SK-N-DZ (cell line): Measurements from ENCODE around the gene SPATC1L.

Experiments
- DNase-seq: peaks from one replicate; pipeline ENCODE4 v3.0.0-alpha.2; 2015; ENCODE audit warnings: low spot score

SPATC1L gene

DNA sequence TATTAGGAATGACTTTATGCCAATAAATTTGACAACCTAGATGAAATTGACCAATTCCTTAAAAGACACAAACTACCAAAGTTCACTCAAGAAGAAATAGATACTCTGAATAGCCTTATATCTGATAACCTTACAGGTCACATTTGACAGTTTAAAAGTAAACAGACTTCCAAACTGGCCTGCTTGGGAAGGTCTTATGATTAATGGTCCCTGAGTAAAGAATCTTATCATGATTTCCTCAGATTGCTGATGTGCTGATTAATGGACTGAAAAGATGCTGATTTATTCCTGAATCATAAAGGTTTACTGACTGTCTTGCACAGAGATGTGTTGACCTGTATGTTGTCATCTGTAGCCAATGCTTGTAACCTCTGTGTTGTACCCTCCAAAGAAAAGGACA, 19.2 kb downstream of the SPATC1L start:
- DNase-seq, result no peak

DNA sequence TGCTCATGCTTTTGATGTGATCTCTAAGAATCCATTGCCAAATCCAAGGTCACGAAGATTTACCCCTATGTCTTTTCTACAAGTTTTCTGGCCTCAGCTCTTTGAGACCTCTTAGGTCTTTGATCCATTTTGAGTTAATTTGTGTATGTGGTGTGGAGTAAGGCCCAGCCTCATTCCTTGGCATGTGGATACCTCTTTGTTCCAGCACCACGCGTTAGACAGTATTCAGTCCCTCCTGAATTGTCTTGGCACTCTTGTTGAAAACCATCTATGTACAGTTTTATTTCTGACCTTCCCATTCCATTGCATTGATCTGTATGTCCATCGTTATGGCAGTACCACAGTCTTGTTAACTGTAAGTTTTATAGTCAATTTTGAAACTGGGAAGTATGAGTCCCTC, 20.9 kb downstream of the SPATC1L start:
- DNase-seq, result no peak

DNA sequence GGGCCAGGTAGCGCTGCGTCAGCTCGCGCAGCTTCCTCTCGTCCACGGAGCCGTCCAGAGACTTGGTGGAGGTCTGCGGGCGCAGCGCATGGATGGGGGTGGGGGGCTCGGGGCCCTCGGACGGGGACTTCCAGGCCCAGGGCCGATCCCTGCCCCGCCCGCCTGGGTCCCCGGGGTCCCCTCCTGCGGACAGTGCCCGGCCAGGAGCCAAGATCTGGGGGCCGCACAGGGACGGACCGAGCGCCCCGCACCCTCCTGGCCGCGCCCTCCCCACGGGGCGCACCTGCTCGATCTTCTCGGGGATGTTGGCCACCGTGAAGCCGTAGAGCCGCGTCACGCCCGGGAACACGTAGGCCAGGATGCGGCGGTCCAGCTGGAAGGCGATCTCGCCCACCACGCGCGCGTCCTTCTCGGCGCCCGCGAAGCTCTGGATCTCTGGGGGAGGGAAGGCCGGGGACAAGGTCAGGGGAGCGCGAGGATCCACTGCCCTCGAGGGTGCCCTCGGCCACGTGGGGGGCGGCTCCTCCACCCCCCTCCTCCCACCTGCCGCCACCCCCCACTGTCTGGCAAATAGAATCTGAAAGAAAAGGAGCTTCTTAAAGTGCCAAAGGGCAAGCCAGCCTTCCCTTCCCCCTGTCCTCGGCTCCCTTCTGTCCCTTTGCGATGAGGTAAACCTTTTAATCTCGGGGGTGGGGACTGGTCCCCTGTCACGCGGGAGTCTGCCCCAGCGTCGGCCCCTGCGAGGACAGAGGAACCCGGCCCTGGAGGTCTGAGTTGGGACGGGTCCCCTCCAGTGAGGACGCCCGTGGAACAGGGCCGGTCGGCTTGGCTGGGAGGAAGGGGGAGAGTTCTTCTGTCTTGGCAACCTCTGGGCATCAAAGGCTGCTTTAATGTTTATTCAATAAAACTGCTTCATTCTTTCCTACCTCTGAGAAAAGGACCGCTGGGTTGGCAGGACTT, 22.3 kb downstream of the SPATC1L start:
- DNase-seq, result no peak

DNA sequence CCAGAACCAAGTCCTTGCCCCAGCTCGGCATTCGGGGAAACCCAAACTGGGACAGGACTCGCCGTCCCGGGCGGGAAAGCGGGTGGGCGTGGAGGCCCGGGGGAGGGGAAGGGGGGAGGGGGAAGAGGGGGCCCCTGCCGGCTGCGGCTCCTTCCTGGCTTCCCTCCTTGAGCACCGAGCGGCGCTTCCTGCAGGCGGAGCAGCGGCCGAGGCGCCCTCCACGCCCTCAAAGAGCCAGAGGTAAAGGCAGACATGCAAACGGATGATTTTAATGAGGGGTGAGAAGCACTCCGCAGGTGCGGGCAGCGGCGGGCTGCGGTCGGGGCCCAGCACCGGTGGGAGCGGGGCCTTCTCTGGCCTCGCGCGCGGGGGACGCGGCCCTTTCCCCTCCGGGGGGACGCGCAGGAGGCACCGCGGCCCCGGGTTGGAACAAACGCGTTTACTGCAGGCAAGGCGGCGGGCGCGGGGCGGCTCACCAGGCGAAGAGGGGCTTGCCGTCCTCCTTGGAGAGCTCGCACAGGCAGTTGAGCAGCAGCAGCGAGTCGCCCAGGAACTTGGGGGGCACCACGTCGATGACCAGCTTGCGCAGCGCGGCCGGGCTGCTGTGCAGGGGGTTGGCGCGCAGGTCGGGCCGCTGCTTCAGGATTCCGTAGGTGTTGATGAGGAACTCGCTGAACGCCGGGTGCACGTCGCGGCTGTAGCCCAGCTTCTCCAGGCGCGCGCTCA, 23.2 kb downstream of the SPATC1L start:
- no peak for DNase-seq

DNA sequence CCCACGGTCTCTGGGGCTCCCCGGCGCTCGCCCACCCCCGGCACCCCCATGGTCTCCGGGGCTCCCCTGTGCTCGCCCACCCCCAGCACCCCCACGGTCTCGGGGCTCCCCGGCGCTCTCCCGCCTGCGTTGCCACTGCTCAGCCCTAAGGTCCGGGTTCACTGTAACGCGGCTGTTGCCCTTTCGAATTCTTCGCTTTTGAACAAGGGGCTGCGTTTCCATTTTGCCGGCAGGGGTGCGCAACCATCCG, 23.7 kb downstream of the SPATC1L start:
- DNase-seq, result no peak

DNA sequence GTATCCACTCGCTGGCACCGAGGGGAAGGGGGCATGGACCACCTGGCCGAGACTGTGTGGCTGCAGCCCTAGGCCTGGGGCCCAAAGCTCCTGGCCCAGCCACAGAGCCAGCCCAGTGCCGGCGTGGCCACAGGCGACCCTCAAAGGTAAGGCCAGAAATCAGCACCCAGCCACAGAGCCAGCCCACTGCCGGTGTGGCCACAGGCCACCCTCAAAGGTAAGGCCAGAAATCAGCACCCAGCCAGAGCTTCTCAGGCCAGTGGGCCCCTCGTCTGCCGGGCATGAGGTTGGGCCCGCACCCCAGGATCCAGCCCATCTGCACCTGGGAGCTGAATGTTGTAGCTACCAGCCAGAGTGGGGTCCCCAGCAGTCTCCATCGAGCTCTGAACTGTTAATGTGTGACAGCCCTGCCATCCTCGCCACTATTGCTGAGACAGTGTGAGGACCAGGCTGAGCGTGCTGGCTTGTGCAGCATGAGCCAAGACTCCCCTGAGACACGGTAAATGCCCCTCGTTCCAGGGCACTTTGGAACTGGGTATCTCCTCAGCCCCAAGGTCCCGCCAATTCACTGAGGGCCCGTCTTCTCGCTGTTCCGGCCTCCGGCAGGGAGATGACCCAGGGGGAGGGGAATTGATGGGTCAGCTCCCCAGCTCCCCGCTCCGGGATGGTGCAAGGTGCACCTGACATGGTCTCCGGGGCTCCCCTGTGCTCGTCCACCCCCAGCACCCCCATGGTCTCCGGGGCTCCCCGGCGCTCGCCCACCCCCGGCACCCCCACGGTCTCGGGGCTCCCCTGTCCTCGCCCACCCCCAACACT, 24.2 kb downstream of the SPATC1L start:
- no peak for DNase-seq

DNA sequence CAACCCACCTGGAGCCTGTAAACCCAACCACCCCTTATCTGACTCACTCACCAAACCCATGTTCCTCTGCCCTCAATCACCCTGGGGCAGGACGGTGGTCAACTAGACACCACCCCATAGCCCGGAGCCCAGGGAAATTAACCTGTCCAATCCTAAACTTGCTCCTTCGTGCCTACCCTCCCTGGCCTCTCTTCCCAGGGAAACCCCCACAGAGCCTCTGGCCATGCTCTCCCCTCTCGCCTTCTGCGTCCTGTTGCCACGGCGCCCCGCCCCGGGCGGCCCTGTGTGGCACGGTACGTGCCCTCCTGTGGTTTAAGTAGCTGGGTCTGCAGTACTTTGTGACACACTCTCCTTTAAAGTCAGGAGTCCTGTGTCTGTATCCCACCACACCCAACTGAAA, 24.9 kb downstream of the SPATC1L start:
- DNase-seq, result no peak

DNA sequence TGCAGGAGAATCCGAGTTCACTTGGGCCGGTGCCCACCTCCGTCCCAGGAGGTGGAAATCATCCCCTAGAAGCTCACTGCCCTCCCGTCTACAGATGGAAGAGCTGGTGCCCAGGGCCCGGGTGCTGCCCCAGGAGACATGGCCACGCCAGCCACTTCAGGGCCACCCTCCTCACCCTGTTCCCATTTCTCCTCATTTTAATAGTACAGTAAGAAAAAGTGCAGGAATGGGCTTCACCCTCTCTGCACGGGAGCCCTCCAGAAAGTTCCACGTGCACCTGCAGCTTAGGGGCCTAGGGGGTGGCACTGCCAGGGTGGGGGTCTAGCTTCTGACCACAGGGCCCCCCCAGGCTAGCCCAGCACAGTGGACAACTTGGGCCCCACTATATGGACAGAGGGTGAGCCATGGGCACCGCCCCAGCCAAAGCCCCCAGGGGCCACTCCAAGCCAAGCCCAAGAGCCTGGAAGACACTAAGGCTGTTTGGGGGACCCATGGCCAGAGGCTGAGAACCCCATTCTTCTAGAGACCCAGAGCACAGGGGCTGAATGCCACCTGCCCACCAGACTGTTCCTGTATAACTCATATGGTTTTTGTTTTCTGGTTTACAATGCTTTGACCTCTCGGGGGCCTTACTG, 25.5 kb downstream of the SPATC1L start:
- DNase-seq, result no peak

DNA sequence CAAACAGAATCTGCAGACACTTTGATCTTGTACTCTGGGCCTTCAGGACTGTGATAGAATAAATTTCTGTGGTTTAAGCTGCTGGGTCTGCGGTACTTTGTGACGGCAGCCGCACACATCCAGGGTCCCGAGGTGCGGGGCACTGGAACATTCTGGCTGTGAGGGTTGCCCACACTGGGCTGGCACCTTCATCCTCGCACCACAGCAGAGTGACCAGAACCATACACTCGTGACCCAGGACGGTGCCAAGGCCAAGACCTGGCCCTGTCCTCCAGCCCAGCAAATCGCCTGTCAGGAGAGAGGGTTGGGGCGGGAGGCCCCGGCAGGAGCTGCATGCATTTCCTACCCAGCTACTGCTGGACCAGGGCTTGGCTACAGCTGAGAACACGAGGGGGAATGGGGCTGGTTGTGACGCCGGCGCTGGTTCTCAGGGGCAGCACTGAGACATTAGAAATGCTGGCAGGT, 26.2 kb downstream of the SPATC1L start:
- no peak for DNase-seq

DNA sequence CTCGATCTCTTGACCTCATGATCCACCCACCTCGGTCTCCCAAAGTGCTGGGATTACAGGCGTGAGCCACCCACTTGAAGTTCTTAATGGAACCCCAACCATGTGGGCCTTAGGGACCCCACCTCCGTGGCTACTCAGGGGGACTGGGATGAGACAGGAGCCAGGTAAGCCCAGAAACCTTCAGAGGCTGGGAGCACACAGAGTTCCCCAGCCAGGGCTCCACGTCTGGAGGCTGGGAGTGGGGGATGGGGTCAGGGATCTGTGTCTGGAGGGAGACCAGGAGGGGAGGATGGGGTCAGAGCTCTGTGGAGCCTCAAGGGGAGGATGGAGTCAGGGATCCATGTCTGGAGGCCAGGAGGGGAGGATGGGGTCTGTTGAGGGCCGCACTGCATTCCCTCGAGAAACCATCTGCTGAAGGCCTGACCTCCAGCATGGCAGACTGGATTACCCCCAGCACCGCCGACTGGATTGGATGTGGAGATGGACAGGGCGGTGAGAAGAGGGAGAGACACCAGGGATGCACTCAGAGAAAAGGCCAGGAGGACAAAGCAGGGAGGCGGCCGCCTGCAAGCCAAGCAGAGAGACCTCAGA, 26.8 kb downstream of the SPATC1L start:
- DNase-seq, result no peak

DNA sequence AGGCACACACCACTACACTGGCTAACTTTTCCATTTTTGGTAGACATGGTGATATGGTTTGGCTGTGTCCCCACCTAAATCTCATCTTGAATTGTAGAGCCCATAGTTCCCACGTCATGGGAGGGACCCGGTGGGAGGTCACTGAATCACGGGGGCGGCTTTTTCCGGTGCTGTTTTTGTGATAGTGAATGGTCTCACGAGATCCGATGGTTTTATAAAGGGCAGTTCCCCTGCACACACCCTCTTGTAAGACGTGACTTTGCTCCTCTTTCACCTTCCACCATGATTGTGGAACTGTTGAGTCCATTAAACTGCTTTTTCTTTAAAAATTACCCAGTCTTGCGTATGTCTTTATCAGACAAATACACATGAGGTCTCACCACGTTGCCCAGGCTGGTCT, 27.6 kb downstream of the SPATC1L start:
- DNase-seq, result no peak

DNA sequence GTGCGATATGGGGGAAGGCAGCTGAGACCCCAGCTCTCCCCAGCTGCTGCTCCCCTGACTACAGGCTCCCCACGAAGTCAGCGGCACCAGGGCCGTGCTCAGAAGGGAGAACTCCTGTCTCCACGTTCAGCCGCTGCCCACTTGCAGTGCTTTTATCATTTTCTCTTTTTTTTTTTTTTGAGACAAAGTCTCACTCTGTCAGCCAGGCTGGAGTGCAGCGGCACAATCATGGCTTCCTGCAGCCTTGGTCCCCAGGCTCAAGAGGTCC, 27.9 kb downstream of the SPATC1L start:
- DNase-seq, result no peak

DNA sequence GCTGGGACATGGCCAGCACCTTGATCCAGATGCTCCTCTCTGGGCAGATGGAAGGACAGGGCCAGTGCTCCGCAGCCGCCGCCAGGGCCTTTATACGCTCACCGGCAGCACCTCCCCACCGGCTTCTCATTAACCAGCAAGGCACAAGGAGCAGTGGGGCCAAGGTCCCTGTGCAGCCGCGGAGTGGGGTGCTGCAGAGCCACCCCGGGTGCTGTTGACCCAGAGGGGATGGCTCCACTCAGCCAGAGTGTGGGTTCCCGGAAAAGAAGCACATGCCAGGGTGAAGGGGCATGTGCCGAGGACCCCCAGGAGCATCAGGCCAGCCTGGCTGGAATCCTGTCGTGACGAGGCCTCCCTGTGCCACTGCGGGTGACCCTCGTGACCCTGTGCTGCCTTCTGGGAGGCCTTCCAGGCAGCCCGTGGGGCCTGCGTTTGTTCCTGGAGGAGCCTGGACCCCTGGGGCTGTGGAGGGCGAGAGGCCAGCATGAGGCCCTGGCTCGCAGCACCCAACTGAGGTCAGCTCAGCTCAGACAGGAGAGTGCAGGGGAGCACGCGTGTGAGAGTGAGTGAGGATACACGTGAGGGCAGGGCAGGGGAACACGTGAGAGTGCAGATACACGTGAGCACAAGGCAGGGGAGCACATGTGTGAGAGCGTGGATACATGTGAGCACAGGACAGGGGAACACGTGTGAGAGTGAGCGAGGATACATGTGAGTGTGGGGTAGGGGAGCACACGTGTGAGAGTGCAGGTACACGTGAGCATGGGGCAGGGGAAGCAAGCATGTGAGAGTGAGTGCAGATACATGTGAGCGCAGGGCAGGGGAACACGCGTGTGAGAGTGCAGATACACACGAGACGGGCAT, 28.5 kb downstream of the SPATC1L start, which contains the start of gene FTCD:
Gene FTCD, minus strand, starts transcription at position 66 of the 864 bp plus-strand sequence. Its CDS starts 56 bp downstream, at position 10.
- no peak for DNase-seq

DNA sequence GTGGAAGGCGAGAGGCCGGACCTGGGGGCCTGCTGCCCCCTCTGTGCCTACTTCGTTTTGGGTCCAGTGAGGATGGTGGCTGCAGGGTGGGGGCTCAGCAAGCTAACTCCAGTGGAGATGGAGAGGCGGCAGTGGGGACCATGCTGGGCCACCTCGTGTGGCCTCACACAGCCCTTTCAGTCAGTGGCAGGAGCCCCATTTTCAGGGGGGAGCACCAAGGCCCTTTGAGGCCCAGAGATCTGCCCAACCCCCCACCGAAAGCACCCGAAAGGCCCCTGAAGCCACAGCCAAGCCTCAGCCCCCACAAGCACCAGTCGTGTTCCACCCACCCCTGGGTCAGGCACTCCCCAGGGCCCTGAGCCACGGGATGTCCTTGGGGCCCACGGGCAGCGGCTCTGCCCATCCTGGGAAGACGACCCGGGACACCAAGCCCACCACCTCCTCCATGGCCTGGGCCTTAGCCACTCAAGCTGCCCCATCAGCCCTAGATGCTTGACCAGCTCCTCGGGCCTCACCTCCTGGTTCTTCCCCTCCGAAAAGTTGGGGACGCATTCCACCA, 29.2 kb downstream of the SPATC1L start:
- no peak for DNase-seq

DNA sequence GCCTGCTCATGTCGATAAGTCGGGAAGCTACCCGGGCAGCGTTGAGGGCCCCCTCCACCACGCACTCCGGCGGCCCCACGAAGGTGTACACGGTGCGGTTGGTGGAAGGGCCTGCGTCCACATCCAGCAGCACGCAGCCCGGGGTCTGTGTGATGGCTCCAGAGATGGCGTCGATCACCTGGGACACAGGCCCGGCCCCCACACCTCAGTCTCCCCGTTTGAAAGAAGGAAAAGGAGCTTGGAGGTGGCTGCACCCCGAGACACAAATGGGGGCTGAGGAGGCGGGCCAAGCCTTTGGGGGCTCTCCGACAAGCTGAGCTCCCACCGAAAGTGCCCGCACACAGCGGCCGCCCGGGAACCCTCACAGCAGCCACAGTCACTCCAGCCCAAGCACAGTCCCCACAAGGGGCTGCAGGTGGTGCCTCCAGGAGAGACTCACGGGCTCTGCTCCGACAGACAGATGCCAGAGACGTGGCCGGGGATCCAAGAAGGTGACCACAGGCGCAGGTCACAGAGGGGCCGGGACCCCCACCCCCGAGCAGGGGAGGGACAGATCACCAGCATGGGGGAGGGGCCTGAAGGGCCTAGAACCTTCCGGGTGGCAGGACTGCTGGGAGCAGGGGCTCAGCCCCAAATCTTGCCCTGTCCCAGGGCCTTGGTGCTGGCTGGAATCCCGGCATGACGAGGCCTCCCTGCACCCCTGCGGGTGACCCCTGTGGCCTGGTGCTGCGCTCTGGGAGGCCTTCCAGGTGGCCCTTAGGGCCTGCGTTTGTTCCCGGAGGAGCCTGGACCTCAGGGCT, 29.9 kb downstream of the SPATC1L start:
- no peak for DNase-seq

DNA sequence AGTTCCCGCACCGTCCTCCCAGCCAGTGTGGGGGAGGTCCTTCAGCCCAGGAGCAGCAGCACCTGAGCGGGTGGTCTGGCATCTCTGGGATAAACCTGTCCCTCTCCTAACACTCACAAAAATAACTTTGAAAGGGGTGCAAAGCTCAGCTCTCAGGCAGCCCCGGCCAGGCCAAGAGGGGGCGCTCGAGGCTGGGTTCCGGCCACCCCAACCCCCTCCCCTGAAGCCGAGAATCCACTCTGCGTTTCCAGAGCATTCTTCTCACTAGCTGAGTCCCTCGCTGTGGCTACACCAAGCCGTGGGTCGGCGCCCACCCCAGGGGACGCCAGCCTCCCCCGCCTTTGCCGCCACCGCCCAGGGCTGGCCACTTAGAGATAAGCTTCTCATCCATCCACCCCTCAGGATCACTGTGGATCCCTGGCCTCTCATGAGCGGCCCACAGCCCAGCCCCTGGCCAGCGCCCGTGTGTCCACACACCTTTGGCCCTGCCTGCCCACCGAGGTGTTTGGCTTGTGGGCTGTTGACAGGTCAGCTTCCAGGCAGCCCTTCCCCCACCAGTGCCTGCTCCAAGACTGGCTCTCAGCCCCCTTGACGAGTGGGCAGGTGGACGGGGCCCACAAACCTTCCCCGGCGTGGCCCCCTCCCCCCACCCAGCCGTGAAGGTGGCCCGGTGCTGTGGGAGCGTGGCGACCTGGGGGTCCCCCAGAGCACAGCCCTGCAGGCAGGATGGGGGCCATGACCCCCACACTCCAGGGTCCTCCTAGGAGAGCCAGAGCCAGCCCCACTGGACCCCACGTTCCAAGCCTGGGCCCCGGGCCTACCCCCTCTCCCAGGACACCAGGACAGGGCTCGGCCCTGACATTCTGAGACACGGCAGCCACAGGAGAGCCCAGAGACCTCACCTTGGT, 30.8 kb downstream of the SPATC1L start:
- no peak for DNase-seq

DNA sequence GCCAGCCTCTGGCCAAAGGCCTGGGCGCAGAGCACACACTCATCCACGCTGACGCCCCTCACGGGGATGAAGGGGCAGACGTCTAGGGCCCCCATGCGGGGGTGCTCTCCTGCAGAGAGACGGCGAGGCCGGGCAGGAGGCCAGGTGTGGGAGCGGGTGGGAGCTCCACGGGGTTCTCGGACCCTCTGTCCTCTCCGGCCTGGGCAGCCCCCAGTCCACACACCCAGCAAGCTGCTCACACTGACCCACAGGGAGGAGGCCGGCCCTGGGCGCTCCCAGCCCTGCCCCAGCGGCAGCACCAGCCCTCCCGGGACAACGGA, 31.4 kb downstream of the SPATC1L start:
- DNase-seq, result no peak
